ENCODE data around the gene BUD31.

The BUD31 gene

GRCh38 chr7:99433158-99433557 lies 24.4 kb downstream of the BUD31 start:
- no peak for DNase-seq (ENCODE audit: low read depth, low spot score)

GRCh38 chr7:99437946-99438572 lies 29.3 kb downstream of the BUD31 start:
- no peak for DNase-seq (ENCODE audit: low read depth, low spot score)

- peak; percentile 82 for DNase-seq (ENCODE audit: low read depth, low spot score)
Observed at GRCh38 chr7:99438573-99439480, 30.1 kb downstream of the BUD31 start, which contains the start of the genes CPSF4 and PTCD1. CPSF4 (plus strand) TSS chr7:99438943; CDS start chr7:99439083, 140 bp downstream. PTCD1 (minus strand) TSS chr7:99438798; CDS start chr7:99435242, 3,556 bp downstream.

GRCh38 chr7:99440195-99440594 lies 31.4 kb downstream of the BUD31 start:
- no peak for DNase-seq (ENCODE audit: low read depth, low spot score)

- DNase-seq (ENCODE audit: low read depth, low spot score), result no peak
Observed at GRCh38 chr7:99446096-99446495, 37.3 kb downstream of the BUD31 start.

- no peak for DNase-seq (ENCODE audit: low read depth, low spot score)
Observed at GRCh38 chr7:99447943-99448342, 39.2 kb downstream of the BUD31 start.

GRCh38 chr7:99448855-99449254 lies 40.1 kb downstream of the BUD31 start:
- no peak for DNase-seq (ENCODE audit: low read depth, low spot score)

- DNase-seq (ENCODE audit: low read depth, low spot score), result no peak
Observed at GRCh38 chr7:99449326-99449725, 40.6 kb downstream of the BUD31 start.

- DNase-seq (ENCODE audit: low read depth, low spot score), result no peak
Observed at GRCh38 chr7:99451936-99452335, 43.2 kb downstream of the BUD31 start.

GRCh38 chr7:99452541-99452940 lies 43.8 kb downstream of the BUD31 start:
- no peak for DNase-seq (ENCODE audit: low read depth, low spot score)

- DNase-seq (ENCODE audit: low read depth, low spot score), result no peak
Observed at GRCh38 chr7:99453105-99453504, 44.3 kb downstream of the BUD31 start.

- no peak for DNase-seq (ENCODE audit: low read depth, low spot score)
Observed at GRCh38 chr7:99455874-99456273, 47.1 kb downstream of the BUD31 start.

GRCh38 chr7:99456288-99456687 lies 47.5 kb downstream of the BUD31 start:
- no peak for DNase-seq (ENCODE audit: low read depth, low spot score)

- DNase-seq (ENCODE audit: low read depth, low spot score), result no peak
Observed at GRCh38 chr7:99457050-99457649, 48.4 kb downstream of the BUD31 start.

- no peak for DNase-seq (ENCODE audit: low read depth, low spot score)
Observed at GRCh38 chr7:99457650-99458493, 49.1 kb downstream of the BUD31 start.

GRCh38 chr7:99459087-99459486 lies 50.3 kb downstream of the BUD31 start:
- no peak for DNase-seq (ENCODE audit: low read depth, low spot score)

- no peak for DNase-seq (ENCODE audit: low read depth, low spot score)
Observed at GRCh38 chr7:99460651-99461050, 51.9 kb downstream of the BUD31 start.

GRCh38 chr7:99461221-99461620 lies 52.5 kb downstream of the BUD31 start:
- DNase-seq (ENCODE audit: low read depth, low spot score), result no peak

- DNase-seq (ENCODE audit: low read depth, low spot score), result no peak
Observed at GRCh38 chr7:99465421-99465768, 56.6 kb downstream of the BUD31 start.

- DNase-seq (ENCODE audit: low read depth, low spot score), result no peak
Observed at GRCh38 chr7:99468336-99468918, 59.7 kb downstream of the BUD31 start.
